Neural cell (in vitro differentiated cells): ENCODE data around the gene CASP9.

ENCODE experiments used
- EP300 ChIP-seq: fragments of 450-650 bp; conservative IDR thresholded peaks from 2 replicates; pipeline ENCODE4 v1.6.1; 2014; ENCODE audit warnings: antibody characterized with exemption, mild to moderate bottlenecking, moderate library complexity; ENCODE audit not compliant: poor library complexity, severe bottlenecking
- EZH2 ChIP-seq: fragments of 200-600, 300-800 bp; shearing (Covaris generic), sonication (generic); IDR thresholded peaks from 2 replicates; pipeline ENCODE4 v1.6.1; 2014; ENCODE audit warnings: antibody characterized with exemption, low read length, borderline replicate concordance, mild to moderate bottlenecking; ENCODE audit not compliant: insufficient read depth, poor library complexity, severe bottlenecking
- MXI1 ChIP-seq: fragments of 450-650 bp; conservative IDR thresholded peaks from 2 replicates; pipeline ENCODE4 v1.6.1; 2014; ENCODE audit warnings: antibody characterized with exemption, mild to moderate bottlenecking; ENCODE audit not compliant: poor library complexity, severe bottlenecking
- POLR2AphosphoS5 ChIP-seq: IDR thresholded peaks from 2 replicates; pipeline ENCODE4 v1.6.1; 2012
- RAD21 ChIP-seq: fragments of 450-650 bp; conservative IDR thresholded peaks from 2 replicates; pipeline ENCODE4 v1.6.1; 2014; ENCODE audit warnings: antibody characterized with exemption, mild to moderate bottlenecking, moderate library complexity
- SMC3 ChIP-seq: fragments of 450-650 bp; conservative IDR thresholded peaks from 2 replicates; pipeline ENCODE4 v1.6.1; 2014; ENCODE audit warnings: antibody characterized with exemption, mild to moderate bottlenecking, moderate library complexity; ENCODE audit not compliant: poor library complexity
- TAF1 ChIP-seq: IDR thresholded peaks from 2 replicates; pipeline ENCODE4 v1.6.1; 2012; ENCODE audit warnings: low read depth
- TF ChIP-seq, protein P1 (sequence below): fragments of 450-650 bp; IDR thresholded peaks from 2 replicates; pipeline ENCODE4 v1.5.1; 2014; ENCODE audit warnings: antibody characterized with exemption, mild to moderate bottlenecking, moderate library complexity; ENCODE audit not compliant: poor library complexity, severe bottlenecking
- TF ChIP-seq, protein P2 (sequence below): IDR thresholded peaks from 2 replicates; pipeline ENCODE4 v1.6.1; 2012; ENCODE audit warnings: borderline replicate concordance

DNA sequence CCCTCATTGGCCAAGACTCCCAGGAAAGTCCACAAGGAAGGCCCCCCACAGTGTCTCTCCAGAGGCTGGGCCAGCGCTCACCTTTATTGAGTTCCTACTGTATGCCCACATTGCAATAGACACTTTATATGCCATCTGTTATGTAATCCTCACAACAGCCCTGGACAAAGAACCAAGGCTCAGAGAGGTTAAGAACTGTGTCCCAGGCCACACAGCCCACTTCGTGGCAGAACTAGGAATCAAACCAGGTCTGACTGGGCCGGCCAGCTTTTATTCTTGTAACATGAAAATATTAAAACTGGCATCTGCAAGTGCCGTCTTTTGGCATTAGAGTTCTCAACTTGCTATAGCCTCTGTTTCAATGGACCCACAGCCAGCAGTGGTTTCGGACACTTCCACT lies 81.3 kb downstream of the CASP9 start:
- TF ChIP-seq, protein P1, sequence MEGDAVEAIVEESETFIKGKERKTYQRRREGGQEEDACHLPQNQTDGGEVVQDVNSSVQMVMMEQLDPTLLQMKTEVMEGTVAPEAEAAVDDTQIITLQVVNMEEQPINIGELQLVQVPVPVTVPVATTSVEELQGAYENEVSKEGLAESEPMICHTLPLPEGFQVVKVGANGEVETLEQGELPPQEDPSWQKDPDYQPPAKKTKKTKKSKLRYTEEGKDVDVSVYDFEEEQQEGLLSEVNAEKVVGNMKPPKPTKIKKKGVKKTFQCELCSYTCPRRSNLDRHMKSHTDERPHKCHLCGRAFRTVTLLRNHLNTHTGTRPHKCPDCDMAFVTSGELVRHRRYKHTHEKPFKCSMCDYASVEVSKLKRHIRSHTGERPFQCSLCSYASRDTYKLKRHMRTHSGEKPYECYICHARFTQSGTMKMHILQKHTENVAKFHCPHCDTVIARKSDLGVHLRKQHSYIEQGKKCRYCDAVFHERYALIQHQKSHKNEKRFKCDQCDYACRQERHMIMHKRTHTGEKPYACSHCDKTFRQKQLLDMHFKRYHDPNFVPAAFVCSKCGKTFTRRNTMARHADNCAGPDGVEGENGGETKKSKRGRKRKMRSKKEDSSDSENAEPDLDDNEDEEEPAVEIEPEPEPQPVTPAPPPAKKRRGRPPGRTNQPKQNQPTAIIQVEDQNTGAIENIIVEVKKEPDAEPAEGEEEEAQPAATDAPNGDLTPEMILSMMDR, result no peak
- no peak for TF ChIP-seq RAD21
- TF ChIP-seq SMC3, result no peak
- TF ChIP-seq EP300, result no peak
- TF ChIP-seq, protein P2, sequence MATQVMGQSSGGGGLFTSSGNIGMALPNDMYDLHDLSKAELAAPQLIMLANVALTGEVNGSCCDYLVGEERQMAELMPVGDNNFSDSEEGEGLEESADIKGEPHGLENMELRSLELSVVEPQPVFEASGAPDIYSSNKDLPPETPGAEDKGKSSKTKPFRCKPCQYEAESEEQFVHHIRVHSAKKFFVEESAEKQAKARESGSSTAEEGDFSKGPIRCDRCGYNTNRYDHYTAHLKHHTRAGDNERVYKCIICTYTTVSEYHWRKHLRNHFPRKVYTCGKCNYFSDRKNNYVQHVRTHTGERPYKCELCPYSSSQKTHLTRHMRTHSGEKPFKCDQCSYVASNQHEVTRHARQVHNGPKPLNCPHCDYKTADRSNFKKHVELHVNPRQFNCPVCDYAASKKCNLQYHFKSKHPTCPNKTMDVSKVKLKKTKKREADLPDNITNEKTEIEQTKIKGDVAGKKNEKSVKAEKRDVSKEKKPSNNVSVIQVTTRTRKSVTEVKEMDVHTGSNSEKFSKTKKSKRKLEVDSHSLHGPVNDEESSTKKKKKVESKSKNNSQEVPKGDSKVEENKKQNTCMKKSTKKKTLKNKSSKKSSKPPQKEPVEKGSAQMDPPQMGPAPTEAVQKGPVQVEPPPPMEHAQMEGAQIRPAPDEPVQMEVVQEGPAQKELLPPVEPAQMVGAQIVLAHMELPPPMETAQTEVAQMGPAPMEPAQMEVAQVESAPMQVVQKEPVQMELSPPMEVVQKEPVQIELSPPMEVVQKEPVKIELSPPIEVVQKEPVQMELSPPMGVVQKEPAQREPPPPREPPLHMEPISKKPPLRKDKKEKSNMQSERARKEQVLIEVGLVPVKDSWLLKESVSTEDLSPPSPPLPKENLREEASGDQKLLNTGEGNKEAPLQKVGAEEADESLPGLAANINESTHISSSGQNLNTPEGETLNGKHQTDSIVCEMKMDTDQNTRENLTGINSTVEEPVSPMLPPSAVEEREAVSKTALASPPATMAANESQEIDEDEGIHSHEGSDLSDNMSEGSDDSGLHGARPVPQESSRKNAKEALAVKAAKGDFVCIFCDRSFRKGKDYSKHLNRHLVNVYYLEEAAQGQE, result no peak
- TF ChIP-seq EZH2, result no peak
- no peak for TF ChIP-seq TAF1
- TF ChIP-seq POLR2AphosphoS5, result no peak
- no peak for TF ChIP-seq MXI1
